ENCODE data around the gene AFF3.
"Not testable (repeated sequence)": the region's sequence is repeated elsewhere in the genome, so short reads cannot be mapped to it uniquely, and the experiment has no call there.

DNA sequence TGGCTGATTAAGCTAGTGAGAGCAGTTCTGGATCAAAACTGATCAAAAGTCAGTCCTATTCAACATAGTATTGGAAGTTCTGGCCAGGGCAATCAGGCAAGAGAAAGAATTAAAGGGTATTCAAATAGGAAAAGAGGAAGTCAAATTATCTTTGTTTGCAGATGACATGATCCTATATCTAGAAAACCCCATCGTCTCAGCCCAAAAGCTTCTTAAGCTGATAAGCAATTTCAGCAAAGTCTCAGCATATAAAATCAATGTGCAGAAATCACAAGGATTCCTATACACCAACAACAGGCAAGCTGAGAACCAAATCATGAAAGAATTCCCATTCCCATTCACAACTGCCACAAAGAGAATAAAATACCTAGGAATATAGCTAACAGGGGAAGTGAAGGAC is 368.7 kb downstream of the AFF3 start:
- TF ChIP-seq, protein P1, sequence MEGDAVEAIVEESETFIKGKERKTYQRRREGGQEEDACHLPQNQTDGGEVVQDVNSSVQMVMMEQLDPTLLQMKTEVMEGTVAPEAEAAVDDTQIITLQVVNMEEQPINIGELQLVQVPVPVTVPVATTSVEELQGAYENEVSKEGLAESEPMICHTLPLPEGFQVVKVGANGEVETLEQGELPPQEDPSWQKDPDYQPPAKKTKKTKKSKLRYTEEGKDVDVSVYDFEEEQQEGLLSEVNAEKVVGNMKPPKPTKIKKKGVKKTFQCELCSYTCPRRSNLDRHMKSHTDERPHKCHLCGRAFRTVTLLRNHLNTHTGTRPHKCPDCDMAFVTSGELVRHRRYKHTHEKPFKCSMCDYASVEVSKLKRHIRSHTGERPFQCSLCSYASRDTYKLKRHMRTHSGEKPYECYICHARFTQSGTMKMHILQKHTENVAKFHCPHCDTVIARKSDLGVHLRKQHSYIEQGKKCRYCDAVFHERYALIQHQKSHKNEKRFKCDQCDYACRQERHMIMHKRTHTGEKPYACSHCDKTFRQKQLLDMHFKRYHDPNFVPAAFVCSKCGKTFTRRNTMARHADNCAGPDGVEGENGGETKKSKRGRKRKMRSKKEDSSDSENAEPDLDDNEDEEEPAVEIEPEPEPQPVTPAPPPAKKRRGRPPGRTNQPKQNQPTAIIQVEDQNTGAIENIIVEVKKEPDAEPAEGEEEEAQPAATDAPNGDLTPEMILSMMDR (IDR thresholded peaks at IDR 0.05) = not testable (repeated sequence)
- TF ChIP-seq POLR2A, EP300, POLR2AphosphoS5 (IDR thresholded peaks at IDR 0.05): not testable (repeated sequence)
